ENCODE results near the gene FCHO2.

DNA sequence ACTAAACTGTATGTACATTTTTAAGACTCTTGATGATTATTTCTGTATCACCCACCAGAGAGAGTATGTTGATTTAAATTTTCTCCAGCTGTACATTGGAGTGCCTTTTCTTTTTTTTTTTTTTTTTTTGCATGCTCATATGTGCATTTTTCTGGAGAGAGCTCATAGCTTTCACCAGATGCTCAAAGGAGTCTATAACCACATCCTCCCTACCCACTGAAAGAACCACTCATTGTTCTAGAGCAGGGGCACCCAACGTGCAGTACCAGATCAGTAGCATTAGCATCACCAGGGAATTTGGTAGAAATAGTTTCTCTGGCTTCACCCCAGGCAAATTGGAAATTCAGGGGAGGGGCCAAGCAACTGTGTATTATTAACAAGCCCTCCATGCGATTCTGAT lies 110.6 kb downstream of the FCHO2 start:
- TF ChIP-seq, protein P1, sequence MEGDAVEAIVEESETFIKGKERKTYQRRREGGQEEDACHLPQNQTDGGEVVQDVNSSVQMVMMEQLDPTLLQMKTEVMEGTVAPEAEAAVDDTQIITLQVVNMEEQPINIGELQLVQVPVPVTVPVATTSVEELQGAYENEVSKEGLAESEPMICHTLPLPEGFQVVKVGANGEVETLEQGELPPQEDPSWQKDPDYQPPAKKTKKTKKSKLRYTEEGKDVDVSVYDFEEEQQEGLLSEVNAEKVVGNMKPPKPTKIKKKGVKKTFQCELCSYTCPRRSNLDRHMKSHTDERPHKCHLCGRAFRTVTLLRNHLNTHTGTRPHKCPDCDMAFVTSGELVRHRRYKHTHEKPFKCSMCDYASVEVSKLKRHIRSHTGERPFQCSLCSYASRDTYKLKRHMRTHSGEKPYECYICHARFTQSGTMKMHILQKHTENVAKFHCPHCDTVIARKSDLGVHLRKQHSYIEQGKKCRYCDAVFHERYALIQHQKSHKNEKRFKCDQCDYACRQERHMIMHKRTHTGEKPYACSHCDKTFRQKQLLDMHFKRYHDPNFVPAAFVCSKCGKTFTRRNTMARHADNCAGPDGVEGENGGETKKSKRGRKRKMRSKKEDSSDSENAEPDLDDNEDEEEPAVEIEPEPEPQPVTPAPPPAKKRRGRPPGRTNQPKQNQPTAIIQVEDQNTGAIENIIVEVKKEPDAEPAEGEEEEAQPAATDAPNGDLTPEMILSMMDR (IDR thresholded peaks at IDR 0.05; ENCODE audit: insufficient read depth, low read length, poor library complexity, severe bottlenecking) = no peak
- TF ChIP-seq EZH2phosphoT487 (conservative IDR thresholded peaks at IDR 0.05; ENCODE audit: low read length) = no peak

All from SU-DHL-6 (cell line).